Measurements from ENCODE around the gene BAIAP2.
A peak's percentile ranks its signal among the peaks of the same experiment; 100 is the strongest.

The BAIAP2 gene

GRCh38 chr17:81053041-81053970 is 18.4 kb downstream of the BAIAP2 start:
- DNase-seq (ENCODE audit: low read depth in 2 of 2) = no peak

- no peak for DNase-seq (ENCODE audit: low read depth in 2 of 2)
These were observed 19.4 kb downstream of the BAIAP2 start for GRCh38 chr17:81054308-81054707.

- DNase-seq (ENCODE audit: low read depth in 2 of 2) = no peak
These were observed 20.0 kb downstream of the BAIAP2 start for GRCh38 chr17:81054881-81055370.

- DNase-seq (ENCODE audit: low read depth in 2 of 2) = no peak
These were observed 21.4 kb downstream of the BAIAP2 start for GRCh38 chr17:81056312-81056711.

GRCh38 chr17:81057079-81057730 is 22.3 kb downstream of the BAIAP2 start:
- DNase-seq (ENCODE audit: low read depth in 2 of 2) = no peak

- DNase-seq (ENCODE audit: low read depth in 2 of 2) = no peak
These were observed 22.8 kb downstream of the BAIAP2 start for GRCh38 chr17:81057777-81058176.

GRCh38 chr17:81058263-81058871 is 23.4 kb downstream of the BAIAP2 start:
- DNase-seq (ENCODE audit: low read depth in 2 of 2) = no peak

GRCh38 chr17:81059026-81059425 is 24.1 kb downstream of the BAIAP2 start:
- no peak for DNase-seq (ENCODE audit: low read depth in 2 of 2)

GRCh38 chr17:81060416-81060815 is 25.5 kb downstream of the BAIAP2 start:
- DNase-seq (ENCODE audit: low read depth in 2 of 2) = no peak

GRCh38 chr17:81061027-81061735 is 26.2 kb downstream of the BAIAP2 start:
- DNase-seq (ENCODE audit: low read depth in 2 of 2) = no peak

GRCh38 chr17:81062014-81062780 is 27.2 kb downstream of the BAIAP2 start:
- DNase-seq (ENCODE audit: low read depth in 2 of 2) = no peak

- DNase-seq (ENCODE audit: low read depth in 2 of 2) = no peak
These were observed 28.4 kb downstream of the BAIAP2 start for GRCh38 chr17:81063106-81064093.

GRCh38 chr17:81064678-81065475 is 29.9 kb downstream of the BAIAP2 start:
- peak; percentile 9 for DNase-seq (ENCODE audit: low read depth in 2 of 2)

- DNase-seq (ENCODE audit: low read depth in 2 of 2) = no peak
These were observed 30.5 kb downstream of the BAIAP2 start for GRCh38 chr17:81065500-81065899.

- DNase-seq (ENCODE audit: low read depth in 2 of 2) = no peak
These were observed 31.1 kb downstream of the BAIAP2 start for GRCh38 chr17:81066072-81066471.

GRCh38 chr17:81066771-81067315 is 31.9 kb downstream of the BAIAP2 start:
- no peak for DNase-seq (ENCODE audit: low read depth in 2 of 2)

GRCh38 chr17:81067391-81067811 is 32.5 kb downstream of the BAIAP2 start:
- DNase-seq (ENCODE audit: low read depth in 2 of 2) = no peak

- no peak for DNase-seq (ENCODE audit: low read depth in 2 of 2)
These were observed 33.6 kb downstream of the BAIAP2 start for GRCh38 chr17:81068411-81069134.

Data from fibroblast of skin of left biceps (primary cell).